ENCODE results near the gene AHSP.
"Not testable (repeated sequence)": the region's sequence is repeated elsewhere in the genome, so short reads cannot be mapped to it uniquely, and the experiment has no call there.

The AHSP gene

DNA sequence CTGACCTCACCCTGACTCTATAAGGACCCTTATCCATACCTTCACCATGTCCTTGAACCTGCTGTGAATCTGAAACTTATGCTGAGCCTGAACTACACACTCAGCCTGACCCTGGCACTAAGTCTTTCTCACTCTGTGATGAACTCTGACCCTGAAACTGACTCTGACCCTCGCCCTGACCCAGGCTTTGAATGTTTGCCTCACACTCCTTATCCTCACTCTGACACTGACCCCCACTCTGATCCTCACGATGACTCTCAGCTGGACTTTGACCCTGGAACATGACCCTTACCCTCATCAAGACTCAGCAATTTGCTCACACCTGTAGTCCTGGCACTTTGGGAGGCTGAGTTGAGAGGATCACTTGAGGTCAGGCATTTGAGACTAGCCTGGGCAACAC lies 4.4 kb downstream of the AHSP start:
- no peak for DNase-seq

DNA sequence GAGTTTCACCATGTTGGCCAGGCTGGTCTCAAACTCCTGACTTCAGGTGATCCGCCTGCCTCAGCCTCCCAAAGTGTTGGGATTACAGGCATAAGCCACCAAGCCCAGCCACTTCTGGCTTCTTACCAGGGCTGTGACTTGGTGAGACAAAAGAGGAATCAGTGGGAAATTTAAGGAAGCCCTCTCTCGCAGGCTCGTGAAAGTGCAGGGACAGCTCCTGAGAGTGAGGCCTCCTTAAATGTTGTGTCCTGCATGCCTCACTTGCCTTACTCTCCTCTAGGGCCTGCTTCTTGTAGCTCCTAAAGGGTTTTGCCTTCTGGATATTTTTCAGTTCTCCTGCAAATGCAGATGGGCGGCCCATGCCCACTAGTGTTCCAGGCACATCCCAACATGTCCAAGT lies 5.2 kb downstream of the AHSP start:
- no peak for DNase-seq

DNA sequence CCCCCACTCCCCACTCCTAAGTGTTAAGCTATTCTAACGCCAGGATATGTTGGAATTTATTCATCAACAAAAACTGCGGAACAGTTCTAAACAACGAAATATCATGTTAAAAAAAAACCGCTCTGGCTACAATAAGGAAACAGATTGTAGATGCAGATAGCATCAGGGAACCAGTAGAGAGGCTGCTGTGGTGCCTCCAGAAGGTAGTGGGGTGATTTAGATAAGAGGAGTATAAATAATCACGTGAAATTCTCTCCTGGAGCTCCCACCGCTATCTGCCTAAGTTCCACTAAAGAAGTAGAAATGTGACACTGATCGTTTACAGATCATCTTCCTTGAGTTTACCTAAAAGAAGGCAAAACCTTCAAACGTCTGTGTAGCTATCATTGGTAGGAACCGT lies 8.0 kb downstream of the AHSP start:
- peak; percentile 76 for DNase-seq

DNA sequence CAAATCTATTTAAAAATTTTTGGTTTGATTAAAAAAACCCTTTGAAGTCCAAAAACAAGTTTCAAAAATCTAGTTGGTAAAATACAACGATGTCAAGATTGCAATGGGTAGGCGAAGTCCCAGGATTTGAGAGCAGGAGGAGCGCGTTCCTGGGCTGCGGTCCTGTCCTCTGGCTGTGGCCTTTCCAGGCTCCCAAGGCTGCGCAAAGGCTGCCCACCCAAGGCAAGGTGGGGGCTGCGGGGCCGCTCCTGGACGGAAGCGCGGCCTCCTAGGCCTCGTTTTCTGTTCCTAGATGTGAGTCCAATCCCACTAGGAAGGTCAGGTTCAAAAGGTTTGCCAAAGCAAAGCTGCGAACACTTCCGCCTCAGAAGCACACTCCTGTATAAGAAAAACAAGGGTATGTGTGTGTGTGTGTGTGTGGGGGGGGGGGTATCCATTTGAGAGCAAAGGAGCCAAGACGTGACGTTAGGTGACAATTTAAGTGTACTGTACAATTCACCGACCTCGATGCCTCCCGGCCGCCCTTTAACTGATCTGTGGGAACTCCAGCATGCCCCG lies 9.2 kb downstream of the AHSP start:
- DNase-seq, result no peak

DNA sequence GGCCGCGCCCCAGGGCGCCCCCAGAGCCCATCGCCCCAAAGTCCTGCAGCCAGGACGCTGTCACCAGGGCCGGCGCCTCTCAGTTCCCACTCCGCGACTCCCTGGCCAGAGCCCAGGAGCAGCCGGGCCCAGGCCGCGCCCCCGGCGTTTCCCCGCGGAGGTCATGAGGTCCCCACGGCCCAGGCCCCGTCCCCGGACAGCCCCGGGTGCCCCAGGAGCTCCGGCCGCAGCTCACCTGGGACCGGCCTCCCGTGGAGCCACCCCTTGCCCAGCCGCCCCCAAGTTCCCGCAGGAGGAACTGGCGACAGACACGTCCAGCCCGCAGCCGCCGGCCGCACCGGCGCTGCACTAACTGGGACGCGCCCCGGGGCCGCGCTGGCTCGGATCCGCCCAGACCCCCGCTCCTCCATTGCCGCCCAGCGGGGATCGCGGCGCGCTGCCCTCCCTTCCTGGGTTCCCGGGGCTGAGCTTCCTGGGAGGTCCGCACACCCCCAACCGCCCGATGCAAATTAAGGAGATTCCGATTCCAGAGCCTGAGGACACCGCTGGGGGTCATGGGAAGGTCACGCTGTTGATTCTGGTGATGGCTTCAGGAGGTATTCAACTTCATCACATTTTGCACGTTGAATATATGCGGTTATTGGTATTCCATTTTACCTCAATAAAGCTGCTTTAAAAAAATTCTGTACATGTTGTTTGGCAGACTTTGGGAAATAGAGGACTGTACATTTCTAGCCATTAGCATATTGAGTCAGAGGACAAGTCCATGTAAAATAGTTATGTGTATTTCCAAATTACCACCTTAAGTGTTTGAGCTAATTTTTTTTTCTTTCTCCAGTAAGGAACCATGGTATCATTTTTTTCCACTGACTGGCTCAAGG lies 9.9 kb downstream of the AHSP start:
- no peak for DNase-seq

DNA sequence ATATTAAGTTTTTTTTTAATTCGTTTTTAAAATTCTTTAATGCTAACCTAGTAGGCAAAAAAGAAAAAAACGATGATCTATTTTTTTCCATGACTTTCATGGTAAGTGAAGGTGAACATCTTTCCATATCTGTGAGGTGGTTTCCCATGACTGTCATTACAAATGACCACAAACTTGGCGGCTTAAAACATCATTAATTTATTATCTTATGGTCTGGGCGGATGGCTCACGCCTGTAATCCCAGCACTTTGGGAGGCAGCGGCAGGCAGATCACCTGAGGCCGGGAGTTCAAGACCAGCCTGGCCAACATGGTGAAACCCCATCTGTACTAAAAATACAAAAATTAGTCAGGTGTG lies 10.5 kb downstream of the AHSP start:
- DNase-seq, result not testable (repeated sequence)

DNA sequence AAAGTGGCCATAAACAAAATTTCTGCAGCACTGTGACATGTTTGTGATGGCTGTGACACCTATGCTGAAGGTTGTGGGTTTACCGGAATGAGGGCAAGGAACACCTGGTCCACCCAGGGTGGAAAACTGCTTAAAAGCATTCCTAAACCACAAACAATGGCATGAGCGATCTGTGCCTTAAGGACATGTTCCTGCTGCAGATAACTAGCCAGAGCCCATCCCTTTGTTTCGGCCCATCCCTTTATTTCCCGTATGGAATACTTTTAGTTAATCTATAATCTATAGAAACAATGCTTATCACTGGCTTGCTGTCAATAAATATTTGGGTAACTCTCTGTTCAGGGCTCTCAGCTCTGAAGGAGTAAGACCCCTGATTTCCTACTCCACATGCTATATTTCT lies 12.1 kb downstream of the AHSP start:
- not testable (repeated sequence) for DNase-seq

DNA sequence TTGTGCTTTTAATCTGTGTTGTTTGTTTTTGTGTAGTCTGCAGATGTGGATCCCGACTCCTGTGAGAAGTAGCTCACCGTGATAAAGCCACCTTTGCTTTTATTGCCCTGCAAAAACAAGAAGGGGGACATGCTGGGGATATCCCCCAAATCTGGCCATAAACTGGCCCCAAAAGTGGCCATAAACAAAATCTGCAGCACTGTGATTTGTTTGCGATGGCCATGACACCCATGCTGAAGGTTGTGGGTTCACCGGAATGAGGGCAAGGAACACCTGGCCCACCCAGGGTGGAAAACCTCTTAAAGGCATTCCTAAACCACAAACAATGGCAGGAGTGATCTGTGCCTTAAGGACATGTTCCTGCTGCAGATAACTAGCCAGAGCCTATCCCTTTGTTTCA lies 15.1 kb downstream of the AHSP start:
- no peak for DNase-seq

DNA sequence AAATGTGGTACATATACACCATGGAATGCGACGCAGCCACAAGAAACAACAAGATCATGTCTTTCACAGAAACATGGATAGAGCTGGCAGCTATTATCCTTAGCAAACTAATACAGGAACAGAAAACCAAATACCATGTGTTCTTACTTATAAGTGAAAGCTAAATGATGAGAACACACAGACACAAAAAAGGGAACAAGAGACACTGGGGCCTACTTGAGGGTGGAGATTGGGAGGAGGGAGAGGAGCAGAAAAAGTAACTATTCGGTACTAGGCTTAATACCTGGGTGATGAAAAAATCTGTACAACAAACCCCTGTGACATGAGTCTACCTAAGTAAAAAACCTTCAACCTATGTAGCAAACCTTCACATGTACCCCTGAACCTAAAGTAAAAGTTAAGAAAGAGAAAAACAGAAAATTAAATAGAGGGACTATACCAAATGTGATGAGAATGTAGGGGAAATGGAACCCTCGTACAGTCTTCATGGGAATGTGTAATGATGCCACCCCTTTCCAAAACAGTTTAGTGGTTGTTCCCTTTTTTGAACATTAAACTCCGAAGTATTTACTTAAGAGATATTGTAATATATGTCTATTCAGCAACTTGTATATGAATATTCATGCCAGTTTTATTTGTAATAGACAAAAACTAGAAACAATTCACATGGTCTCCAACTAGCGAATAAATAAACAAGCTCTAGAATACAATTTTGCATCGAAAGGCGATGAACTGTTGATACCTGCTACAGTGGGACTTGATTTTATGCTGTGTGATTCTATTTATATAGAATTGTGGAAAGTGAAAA lies 33.9 kb downstream of the AHSP start:
- DNase-seq, result no peak

DNA sequence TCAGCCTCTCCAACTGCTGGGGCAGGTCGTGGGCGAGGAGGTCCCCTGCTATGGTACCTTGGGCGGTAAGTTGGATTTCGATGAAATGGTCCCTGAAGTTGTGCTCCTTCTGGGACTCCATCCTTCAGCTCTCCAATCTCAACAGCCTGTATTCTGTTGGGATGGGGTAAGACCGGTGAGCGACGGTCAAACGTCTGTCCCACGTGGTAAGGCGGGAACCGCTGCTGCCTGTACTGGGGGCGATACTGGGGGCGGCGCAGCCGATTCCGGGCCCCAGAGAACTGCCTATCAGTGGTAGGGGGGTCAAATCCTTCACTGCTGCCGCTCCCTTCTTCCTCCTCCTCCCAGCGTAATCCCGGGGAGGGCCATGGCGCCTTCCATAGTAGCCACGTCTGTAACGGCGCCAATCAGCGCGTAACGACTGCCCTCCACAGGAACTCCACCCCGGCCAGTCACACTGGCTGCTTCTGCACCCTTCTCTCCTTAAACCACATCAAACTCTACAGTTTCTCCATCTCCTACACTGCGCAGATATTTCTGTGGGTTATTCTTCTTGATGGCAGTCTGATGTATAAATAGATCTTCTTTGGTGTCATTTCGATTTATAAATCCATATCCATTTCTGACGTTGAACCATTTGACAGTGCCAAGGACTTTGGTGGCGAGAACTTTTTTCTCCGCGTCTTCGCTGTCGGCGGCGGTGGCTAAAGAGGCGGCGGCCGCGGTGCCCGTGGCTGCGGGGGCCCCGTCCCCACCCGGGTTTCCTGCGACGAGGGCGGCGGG lies 41.1 kb downstream of the AHSP start:
- DNase-seq, result no peak

DNA sequence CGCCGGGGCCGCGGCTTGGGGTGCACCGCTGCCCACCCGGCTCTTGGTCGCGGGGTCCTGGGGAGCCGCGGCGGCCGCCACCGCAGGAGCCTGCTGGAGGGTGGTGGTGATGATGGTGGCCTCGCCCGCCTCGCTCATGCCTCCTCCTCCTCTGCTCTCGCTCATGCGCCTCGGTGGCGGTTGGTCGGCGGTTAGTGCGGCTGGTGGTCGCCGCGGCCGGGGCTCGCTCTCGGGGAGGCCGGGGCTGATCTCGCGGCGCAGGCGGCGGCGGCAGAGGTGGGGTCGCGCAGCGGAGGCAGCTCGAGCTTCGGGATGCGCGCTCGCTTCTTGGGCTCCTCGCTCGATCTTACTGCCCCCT lies 41.6 kb downstream of the AHSP start:
- no peak for DNase-seq

DNA sequence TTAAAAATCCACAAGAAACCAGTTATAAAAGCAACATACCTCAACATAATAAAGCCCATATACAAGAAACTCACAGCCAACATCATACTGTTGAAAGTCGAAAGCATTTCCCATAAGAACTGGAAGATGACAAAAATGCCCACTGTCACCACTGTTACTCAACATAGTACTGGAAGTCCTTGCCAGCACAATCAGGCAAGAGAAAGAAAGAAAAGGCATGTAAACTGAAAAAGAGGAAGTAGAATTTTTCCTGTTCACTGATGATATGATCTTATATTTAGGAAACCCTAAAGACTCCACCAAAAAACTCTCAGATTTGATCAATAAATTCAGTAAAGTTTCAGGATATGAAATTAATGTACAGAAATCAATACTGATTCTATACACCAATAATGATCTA lies 45.1 kb downstream of the AHSP start:
- peak; percentile 17 for DNase-seq

DNA sequence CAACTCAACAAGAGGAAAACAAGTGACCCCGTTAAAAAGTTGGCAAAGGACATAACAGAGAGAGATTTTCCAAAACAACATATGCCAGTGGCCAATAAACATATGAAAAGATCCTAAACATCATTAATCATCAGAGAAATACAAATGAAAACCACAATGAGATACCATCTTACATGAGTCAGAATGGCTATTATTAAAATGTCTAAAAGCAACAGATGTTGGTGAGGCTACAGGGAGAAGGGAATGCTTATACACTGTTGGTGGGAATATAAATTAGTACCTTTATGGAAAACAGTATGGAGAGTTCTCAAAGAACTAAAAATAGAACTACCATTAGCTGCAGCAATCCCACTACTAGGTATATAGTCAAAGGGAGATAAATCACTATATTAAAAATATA lies 46.5 kb downstream of the AHSP start:
- DNase-seq, result not testable (repeated sequence)

DNA sequence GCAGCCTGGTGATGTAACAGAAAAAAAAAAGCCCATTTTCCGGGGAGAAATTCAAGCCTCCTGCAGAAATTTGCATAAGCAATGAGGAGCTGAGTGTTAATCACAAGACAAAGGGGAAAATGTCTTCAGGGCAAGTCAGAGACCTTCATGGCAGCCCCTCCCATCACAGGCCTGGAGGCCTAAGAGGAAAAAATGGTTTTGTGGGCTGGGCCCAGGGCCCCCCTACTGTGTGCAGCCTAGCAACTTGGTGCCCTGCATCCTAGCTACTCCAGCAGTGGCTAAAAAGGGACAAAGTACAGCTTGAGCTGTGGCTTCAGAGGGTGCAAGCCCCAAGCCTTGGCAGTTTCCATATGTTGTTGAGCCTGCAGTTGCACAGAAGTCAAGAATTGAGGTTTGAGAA lies 49.7 kb downstream of the AHSP start:
- no peak for DNase-seq

Data from GF-D8 (cell line).